Glutamatergic neuron (in vitro differentiated cells): ENCODE measurements around the gene CORIN. TPM values are rescaled to one million over a fixed set of nuclear protein-coding genes. Genes with fewer than 3 reads are reported as not detected.

Experiments
- DNase-seq: peaks from one replicate; pipeline ENCODE4 v3.0.0; 2022
- H3K27ac Mint-ChIP-seq: one replicate; pipeline ENCODE4 v1.8.0; 2020; ENCODE audit warnings: mild to moderate bottlenecking, mixed read lengths, inconsistent platforms; ENCODE audit not compliant: unreplicated experiment
- H3K27me3 Mint-ChIP-seq: one replicate; pipeline ENCODE4 v1.8.0; 2020; ENCODE audit warnings: mild to moderate bottlenecking, moderate library complexity, mixed read lengths, inconsistent platforms; ENCODE audit not compliant: unreplicated experiment
- H3K36me3 Mint-ChIP-seq: one replicate; pipeline ENCODE4 v1.8.0; 2020; ENCODE audit warnings: mild to moderate bottlenecking, mixed read lengths, inconsistent platforms; ENCODE audit not compliant: unreplicated experiment
- H3K4me1 Mint-ChIP-seq: one replicate; pipeline ENCODE4 v1.8.0; 2020; ENCODE audit warnings: mild to moderate bottlenecking, low read depth, mixed read lengths, inconsistent platforms; ENCODE audit not compliant: unreplicated experiment
- H3K4me3 Mint-ChIP-seq: one replicate; pipeline ENCODE4 v1.8.0; 2020; ENCODE audit warnings: mild to moderate bottlenecking, mixed read lengths, inconsistent platforms; ENCODE audit not compliant: unreplicated experiment
- H3K9me3 Mint-ChIP-seq: one replicate; pipeline ENCODE4 v1.8.0; 2020; ENCODE audit warnings: mild to moderate bottlenecking, moderate library complexity, mixed read lengths, inconsistent platforms; ENCODE audit not compliant: unreplicated experiment
- CTCF ChIP-seq: fragments of 200-600 bp; sonication (generic); IDR thresholded peaks from one replicate; pipeline ENCODE4 v1.5.0; 2021; ENCODE audit not compliant: partially characterized antibody, unreplicated experiment
- total RNA-seq: library from RNA; stranded (reverse); fragmentation: NEBNext Ultra II Directional; extraction: Animal tissue kit (Norgen Biotek cat#: 25700); gene quantifications from one replicate; pipeline ENCODE4 v1.2.1, GENCODE V29; 2021; ENCODE audit not compliant: unreplicated experiment

The CORIN gene
- total RNA-seq, 1 donor from 2014 or later, result 0.32 TPM

GRCh38 chr4:47690611-47691010 is 147.3 kb downstream of the CORIN start:
- Mint-ChIP-seq H3K9me3 (no peaks in the 10 kb centered on the region), H3K4me3 (no peak overlapping the region), H3K36me3 (no peaks in the 10 kb centered on the region)

GRCh38 chr4:47686294-47686872 is 151.5 kb downstream of the CORIN start:
- DNase-seq, result peak; percentile 71
- peak; percentile 70 for TF ChIP-seq CTCF

More at GRCh38 chr4:47690611-47691010, 147.3 kb downstream of the CORIN start:
- no peak overlapping the region for H3K27ac Mint-ChIP-seq
- DNase-seq, result no peak
- no peak for TF ChIP-seq CTCF
- H3K27me3 Mint-ChIP-seq, result no peaks in the 10 kb centered on the region
- H3K4me1 Mint-ChIP-seq, result no peaks in the 10 kb centered on the region

GRCh38 chr4:47675806-47676205 is 162.1 kb downstream of the CORIN start:
- DNase-seq, result no peak
- Mint-ChIP-seq H3K27ac (no peak overlapping the region), H3K36me3 (no peaks in the 10 kb centered on the region), H3K4me3 (no peak overlapping the region), H3K4me1 (peaks cover 11% of the 10 kb centered on the region), H3K9me3 (no peaks in the 10 kb centered on the region), H3K27me3 (no peaks in the 10 kb centered on the region)
- TF ChIP-seq CTCF, result no peak

More at GRCh38 chr4:47686294-47686872, 151.5 kb downstream of the CORIN start:
- Mint-ChIP-seq H3K27me3 (no peaks in the 10 kb centered on the region), H3K4me3 (no peak overlapping the region), H3K9me3 (no peaks in the 10 kb centered on the region), H3K36me3 (no peaks in the 10 kb centered on the region), H3K27ac (no peak overlapping the region), H3K4me1 (no peaks in the 10 kb centered on the region)

- no peak for TF ChIP-seq CTCF
- H3K4me3 Mint-ChIP-seq, result no peak overlapping the region
Measured at GRCh38 chr4:47674144-47674543, 163.7 kb downstream of the CORIN start.

GRCh38 chr4:47672696-47673095 is 165.2 kb downstream of the CORIN start:
- TF ChIP-seq CTCF, result no peak
- H3K36me3 Mint-ChIP-seq, result no peaks in the 10 kb centered on the region
- no peak for DNase-seq

More at GRCh38 chr4:47674144-47674543, 163.7 kb downstream of the CORIN start:
- H3K4me1 Mint-ChIP-seq, result peaks cover 11% of the 10 kb centered on the region
- no peak overlapping the region for H3K27ac Mint-ChIP-seq
- no peak for DNase-seq
- no peaks in the 10 kb centered on the region for H3K36me3 Mint-ChIP-seq
- H3K27me3 Mint-ChIP-seq, result no peaks in the 10 kb centered on the region
- H3K9me3 Mint-ChIP-seq, result no peaks in the 10 kb centered on the region

More at GRCh38 chr4:47672696-47673095, 165.2 kb downstream of the CORIN start:
- H3K27ac Mint-ChIP-seq, result no peak overlapping the region
- no peak overlapping the region for H3K4me3 Mint-ChIP-seq
- H3K9me3 Mint-ChIP-seq, result no peaks in the 10 kb centered on the region
- no peaks in the 10 kb centered on the region for H3K27me3 Mint-ChIP-seq
- H3K4me1 Mint-ChIP-seq, result peaks cover 11% of the 10 kb centered on the region
